Activated CD4-positive, alpha-beta T cell treated with anti-CD3 and anti-CD28 coated beads for 48 hours (primary cell): ENCODE results near the gene PLPPR3.

Experiments
- DNase-seq: peaks from one replicate; pipeline ENCODE4 v3.0.0-alpha.2; 2020

The PLPPR3 gene

GRCh38 chr19:795691-796581 is 25.8 kb downstream of the PLPPR3 start:
- DNase-seq = no peak

GRCh38 chr19:795073-795611 is 26.6 kb downstream of the PLPPR3 start:
- no peak for DNase-seq

DNA sequence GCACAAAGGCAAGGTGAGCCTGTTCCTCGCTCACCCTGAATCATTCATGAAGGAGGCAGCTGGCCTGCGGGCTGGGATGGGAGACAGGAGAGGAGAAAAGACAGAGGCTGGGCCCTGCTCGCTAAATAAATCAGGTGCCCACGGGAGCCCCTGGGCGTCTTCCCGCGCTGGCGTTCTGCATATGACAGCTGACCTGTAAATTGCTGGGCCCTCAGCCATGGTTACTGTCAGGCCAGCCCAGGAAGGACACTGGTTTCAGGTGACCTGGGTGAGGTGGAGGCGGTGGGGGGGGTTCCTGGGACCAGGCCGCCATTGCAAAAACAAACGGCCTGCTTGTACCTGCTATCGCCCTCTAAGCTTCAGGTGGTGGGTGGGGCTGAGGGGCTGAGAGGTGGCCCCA is 27.9 kb downstream of the PLPPR3 start:
- DNase-seq = no peak

DNA sequence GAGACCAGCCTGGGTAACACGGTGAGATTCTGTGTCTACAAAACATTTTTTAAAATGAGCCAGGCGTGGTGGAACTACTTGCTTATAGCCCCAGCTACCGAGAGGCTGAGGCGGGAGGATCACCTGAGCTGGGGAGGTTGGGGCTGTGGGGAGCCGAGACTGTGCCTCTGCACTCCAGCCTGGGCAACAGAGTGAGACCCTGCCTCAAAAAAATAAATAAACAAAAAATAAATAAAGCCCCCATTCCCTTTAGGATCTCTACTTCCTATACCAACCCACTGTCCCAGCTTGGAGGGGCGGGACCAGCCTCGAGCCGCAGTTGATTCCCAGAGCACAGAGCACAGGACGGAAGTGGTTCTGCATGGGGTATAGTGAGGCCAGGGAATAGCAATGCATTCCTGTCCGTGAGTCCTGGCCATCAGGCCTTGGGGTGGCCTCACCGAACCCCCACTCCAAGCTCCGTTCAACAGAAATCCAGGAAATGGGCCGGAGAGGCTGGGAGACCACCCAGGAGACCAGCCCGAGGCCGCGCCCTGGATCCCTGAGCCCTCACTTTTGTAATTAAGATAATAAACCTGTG is 29.4 kb downstream of the PLPPR3 start:
- no peak for DNase-seq

GRCh38 chr19:791567-792305 is 30.0 kb downstream of the PLPPR3 start:
- DNase-seq = no peak

DNA sequence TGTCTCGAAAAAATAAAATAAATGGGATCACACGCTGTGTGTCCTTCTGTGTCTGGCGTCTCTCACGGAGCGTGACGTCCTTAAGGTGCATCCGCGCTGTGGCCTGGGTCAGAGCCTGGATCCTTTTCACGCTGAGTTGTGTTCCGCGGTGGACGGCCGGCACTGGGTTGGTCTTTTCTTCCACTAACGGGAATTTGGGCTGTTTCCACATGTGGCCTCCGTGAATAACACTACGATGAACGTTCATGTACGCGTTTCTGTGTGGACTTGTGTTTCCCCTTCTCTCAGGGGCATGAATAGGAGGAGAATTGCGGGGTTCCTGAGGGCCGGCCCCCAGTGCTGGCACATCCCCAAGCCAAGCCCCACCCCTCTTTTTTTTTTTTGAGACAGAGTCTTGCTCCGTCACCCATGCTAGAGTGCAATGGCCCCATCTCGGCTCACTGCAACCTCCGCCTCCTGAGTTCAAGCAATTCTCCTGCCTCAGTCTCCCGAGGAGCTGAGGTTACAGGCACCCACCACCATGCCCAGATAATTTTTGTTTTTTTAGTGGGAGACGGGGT is 30.7 kb downstream of the PLPPR3 start:
- DNase-seq = no peak

DNA sequence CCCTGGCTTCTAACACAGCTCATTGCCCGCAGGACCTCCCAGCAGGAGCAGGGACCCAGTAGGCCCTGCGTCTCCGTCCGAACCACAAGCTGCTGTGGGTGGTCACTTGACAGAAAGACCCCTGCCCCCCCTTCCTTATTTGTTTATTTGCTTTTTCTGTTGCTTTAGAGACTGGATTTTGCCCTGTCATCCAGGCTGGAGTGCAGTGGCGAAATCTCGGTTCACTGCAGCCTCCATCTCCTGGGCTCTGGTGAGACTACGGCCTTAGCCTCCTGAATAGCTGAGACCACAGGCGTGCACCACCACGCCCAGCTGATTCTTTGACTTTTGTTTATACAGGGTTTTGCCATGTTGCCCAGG is 32.1 kb downstream of the PLPPR3 start:
- no peak for DNase-seq

DNA sequence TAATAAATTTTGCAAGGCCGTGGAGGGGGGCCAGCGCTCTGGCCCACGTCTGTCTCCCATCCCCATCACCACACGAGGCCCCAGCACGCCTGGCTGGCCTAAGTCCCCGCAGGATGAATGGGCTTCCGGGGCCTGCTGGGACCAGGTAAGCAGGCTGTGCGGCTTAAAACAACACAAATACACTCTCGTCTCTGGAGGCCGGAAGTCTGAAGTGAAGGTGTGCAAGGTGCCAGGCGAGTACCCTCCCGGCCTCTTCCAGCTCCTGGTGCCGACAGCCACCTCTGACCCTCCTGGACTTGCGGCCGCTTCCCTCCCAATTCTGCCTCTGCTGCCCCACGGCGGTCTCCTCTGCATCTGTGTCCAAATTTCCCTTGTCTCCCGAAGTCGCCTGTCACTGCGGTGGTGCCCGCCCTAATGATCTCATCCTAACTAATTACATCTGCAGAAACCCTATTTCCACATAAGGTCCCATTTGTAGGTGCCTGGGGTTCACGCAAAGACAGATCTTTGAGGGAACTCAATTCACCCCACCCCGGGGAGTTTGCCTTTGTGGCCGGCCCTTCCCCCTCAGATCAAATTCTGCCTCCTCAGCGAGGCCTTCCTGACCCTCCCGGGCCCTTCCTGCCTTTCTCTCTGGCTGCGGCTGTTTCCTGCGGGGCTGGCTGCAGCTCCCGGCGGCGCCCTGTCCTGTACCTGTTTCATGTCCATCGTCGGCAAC is 32.6 kb downstream of the PLPPR3 start:
- DNase-seq = no peak

DNA sequence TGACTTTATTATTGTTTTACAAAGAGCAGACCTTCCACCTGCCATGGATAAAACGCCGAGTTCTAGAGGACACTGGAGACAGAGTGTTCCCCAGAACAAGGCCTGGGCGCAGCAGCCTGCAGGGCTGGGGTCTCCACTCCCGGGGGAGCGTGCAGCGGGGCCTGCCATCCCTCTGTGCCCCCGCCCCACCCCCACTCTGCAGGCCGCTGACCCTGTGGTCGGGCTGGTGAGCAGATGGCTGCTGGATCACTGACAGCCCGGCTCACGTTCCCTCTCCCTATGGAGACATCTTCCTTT is 33.1 kb downstream of the PLPPR3 start:
- DNase-seq = no peak

GRCh38 chr19:787536-787935 is 34.2 kb downstream of the PLPPR3 start:
- no peak for DNase-seq

- DNase-seq = no peak
Observed at GRCh38 chr19:784541-784940, 37.2 kb downstream of the PLPPR3 start.

DNA sequence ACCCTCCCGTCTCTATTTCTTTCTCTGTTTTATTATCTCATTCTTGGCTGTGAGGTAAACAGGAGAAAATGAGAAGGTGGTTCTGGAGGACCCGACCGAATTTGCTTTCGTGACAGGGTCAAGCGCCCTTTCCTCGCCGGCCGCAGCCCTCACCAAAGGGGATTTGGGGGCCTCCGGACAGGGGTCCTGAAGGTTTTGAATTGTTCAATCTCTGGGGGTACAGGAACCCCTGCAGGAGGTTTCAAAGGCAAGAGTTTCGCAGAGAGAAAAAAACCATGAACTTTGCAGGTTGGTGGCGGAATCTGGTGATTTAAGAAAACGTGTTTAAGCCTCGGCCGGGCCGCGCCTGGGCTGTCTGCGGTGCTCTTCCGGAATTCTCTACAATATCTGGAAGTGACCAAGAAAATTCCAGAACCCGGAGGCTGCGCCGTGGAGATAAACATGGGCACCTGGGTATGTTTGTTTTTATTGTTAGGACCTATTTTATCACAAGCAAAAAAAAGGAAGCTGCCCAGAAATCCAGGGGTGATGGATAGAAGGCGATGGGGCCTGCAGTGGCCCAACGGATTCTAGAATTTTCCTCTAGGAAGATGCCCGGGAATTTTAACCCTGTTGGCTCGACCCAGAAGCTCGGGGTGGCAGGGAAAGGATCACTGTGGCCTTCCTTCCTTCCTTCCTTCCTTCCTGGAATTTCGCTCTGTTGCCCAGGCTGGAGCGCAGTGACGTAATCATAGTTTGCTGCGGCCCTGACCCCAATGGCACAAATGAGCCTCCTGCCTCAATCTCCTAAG is 38.7 kb downstream of the PLPPR3 start:
- no peak for DNase-seq

DNA sequence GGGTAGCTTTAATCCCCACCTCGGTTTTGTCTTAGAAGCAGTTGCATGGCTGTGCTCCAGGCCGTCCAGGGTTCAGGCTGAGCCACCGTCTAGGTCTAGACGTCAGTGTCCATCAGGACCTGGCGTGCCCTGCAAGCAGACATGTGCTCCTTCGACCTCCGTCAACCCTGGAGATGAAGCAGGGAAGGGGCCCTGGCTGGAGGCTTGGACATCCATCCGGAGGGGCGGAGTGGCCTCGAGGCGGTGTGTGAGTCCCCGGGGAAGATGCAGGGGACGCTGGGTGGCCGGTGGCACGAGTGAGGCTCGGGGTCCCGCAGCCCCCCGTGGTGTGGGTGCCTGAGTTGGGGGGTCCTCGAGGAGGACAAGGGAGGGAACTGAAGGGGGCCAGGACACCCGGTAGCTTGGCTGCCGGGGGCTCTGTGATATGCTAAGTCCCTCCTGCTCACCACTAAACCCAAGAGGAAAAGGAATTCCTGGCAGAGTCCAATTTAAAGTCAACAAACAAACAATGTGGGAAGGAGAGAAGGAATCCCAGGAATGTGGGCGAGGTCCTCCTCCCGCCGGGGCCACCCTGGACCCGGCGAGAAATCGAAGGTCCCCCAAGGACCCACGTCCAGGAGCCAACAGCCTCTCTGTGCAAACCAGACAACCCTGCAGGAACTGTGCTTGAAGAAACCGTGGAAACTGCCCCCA is 39.4 kb downstream of the PLPPR3 start:
- no peak for DNase-seq

- DNase-seq = no peak
Observed at GRCh38 chr19:781800-782184, 40.0 kb downstream of the PLPPR3 start.

DNA sequence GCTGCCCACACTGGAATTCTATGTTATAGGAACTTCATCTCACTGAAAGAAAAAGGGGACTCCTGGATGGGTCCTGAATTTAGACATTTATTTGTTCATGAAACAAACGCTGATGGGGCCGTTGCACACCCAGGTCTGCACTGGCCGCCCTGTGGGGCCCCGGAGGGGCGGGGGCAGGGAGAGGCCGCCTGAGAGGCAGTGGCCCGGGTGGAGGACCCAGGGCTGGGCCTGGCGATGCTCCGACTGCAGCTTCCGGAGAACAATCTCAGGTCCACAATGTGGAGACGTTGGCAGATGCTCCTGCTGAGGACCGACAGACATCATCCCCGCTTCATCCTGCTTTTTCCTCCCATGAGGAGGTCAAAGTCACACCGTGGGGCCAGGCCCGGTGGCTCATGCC is 40.8 kb downstream of the PLPPR3 start:
- DNase-seq = no peak

DNA sequence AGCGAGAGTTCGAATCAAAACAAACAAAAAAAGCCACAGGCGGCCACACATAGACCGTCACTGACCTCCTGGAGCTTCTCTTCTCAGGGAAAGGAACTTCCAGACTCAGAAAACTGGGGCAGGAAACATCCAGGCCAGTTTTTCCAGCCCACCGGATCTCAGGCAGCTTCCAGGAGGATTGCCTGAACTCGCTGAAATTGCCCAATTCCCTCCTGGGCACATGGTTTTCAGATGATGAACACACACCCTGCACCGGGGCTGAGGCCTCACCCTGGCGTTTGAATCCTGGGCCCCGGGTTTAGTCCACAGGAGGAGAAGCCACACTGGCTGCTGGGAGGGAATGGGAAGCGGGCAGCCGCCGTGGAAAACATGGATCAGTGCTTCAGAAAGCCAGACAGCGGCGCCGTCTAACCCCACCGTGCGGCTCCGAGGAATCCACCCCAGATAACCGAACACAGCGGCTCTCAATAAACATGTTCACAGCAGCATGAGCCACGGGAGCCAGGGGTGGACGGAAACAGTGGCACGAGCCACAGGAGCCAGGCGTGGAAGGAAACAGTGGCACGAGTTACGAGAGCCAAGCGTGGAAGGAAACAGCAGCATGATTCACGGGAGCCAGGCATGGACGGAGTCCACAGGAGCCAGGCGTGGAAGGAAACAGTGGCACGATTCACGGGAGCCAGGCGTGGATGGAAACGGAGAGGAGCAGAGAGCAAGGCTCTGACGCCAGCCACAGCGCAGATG is 42.7 kb downstream of the PLPPR3 start:
- no peak for DNase-seq

- DNase-seq = no peak
Observed at GRCh38 chr19:776549-776948, 45.2 kb downstream of the PLPPR3 start.

GRCh38 chr19:772730-773436 is 48.9 kb downstream of the PLPPR3 start:
- no peak for DNase-seq

DNA sequence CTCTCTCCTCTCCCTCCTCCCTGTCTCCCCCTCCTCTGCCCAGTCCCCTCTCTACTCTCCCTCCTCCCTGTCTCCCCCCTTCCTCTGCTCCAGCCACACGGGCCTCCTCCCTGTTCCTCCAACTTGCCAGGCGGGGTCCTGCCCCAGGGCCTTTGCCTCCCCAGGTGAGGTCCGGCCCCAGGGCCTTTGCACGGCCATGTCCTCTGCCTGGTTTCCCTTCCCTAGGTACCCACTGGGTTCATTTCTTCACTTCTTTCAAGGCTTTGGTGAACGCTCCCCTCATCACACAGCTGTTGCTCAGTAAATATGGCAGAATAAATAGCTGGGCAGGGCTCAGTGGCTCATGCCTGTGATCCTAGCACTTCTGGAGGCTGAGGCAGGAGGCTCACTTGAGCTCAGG is 49.7 kb downstream of the PLPPR3 start:
- DNase-seq = no peak

GRCh38 chr19:771332-771785 is 50.4 kb downstream of the PLPPR3 start:
- DNase-seq = peak; percentile 53
